Ishikawa (cell line): ENCODE data around the gene NANS.

Experiments
- CEBPB ChIP-seq: IDR thresholded peaks from 2 replicates; pipeline ENCODE4 v1.6.1; 2012
- CREB1 ChIP-seq: IDR thresholded peaks from 2 replicates; pipeline ENCODE4 v1.6.1; 2012; ENCODE audit warnings: low read depth
- EGR1 ChIP-seq: IDR thresholded peaks from 2 replicates; pipeline ENCODE4 v1.6.1; 2012
- EP300 ChIP-seq: IDR thresholded peaks from 2 replicates; pipeline ENCODE4 v1.6.1; 2012; ENCODE audit warnings: borderline replicate concordance
- FOXM1 ChIP-seq: IDR thresholded peaks from 2 replicates; pipeline ENCODE4 v1.6.1; 2012; ENCODE audit warnings: low read depth, borderline replicate concordance
- NFIC ChIP-seq: IDR thresholded peaks from 2 replicates; pipeline ENCODE4 v1.6.1; 2012
- RAD21 ChIP-seq: IDR thresholded peaks from 2 replicates; pipeline ENCODE4 v1.6.1; 2012; ENCODE audit warnings: low read depth
- REST ChIP-seq: IDR thresholded peaks from 2 replicates; pipeline ENCODE4 v1.6.1; 2012; ENCODE audit warnings: low read depth, mild to moderate bottlenecking
- TAF1 ChIP-seq: IDR thresholded peaks from 2 replicates; pipeline ENCODE4 v1.6.1; 2012; ENCODE audit warnings: low read depth, mild to moderate bottlenecking
- TCF12 ChIP-seq: IDR thresholded peaks from 2 replicates; pipeline ENCODE4 v1.6.1; 2012; ENCODE audit warnings: low read depth
- TEAD4 ChIP-seq: IDR thresholded peaks from 2 replicates; pipeline ENCODE4 v1.6.1; 2012
- YY1 ChIP-seq: IDR thresholded peaks from 2 replicates; pipeline ENCODE4 v1.6.1; 2012; ENCODE audit warnings: low read depth
- ZBTB7A ChIP-seq: IDR thresholded peaks from 2 replicates; pipeline ENCODE4 v1.6.1; 2012; ENCODE audit warnings: low read depth
- TF ChIP-seq, protein P1 (sequence below): IDR thresholded peaks from 2 replicates; pipeline ENCODE4 v1.6.1; 2012
- TF ChIP-seq, protein P2 (sequence below): IDR thresholded peaks from 2 replicates; pipeline ENCODE4 v1.6.1; 2012

The NANS gene

GRCh38 chr9:98021306-98022040 lies 35.1 kb upstream of the NANS start:
- TF ChIP-seq EGR1, result no peak
- TF ChIP-seq ZBTB7A, result no peak
- TF ChIP-seq FOXM1, result no peak
- TF ChIP-seq TEAD4, result no peak
- no peak for TF ChIP-seq TCF12
- TF ChIP-seq REST, result no peak
- no peak for TF ChIP-seq NFIC
- TF ChIP-seq RAD21, result no peak
- TF ChIP-seq, protein P1, sequence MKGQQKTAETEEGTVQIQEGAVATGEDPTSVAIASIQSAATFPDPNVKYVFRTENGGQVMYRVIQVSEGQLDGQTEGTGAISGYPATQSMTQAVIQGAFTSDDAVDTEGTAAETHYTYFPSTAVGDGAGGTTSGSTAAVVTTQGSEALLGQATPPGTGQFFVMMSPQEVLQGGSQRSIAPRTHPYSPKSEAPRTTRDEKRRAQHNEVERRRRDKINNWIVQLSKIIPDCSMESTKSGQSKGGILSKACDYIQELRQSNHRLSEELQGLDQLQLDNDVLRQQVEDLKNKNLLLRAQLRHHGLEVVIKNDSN, result no peak
- no peak for TF ChIP-seq YY1
- TF ChIP-seq EP300, result no peak
- no peak for TF ChIP-seq CEBPB
- TF ChIP-seq TAF1, result no peak
- TF ChIP-seq, protein P2, sequence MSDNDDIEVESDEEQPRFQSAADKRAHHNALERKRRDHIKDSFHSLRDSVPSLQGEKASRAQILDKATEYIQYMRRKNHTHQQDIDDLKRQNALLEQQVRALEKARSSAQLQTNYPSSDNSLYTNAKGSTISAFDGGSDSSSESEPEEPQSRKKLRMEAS, result no peak
- TF ChIP-seq CREB1, result no peak

- TF ChIP-seq, protein P2, result no peak
- TF ChIP-seq YY1 (no peak), TCF12 (no peak), REST (no peak), FOXM1 (no peak), EP300 (no peak), TAF1 (no peak), TEAD4 (no peak)
These were observed 34.1 kb upstream of the NANS start for GRCh38 chr9:98022447-98022846.

GRCh38 chr9:98024702-98025101 lies 31.8 kb upstream of the NANS start:
- no peak for TF ChIP-seq CREB1
- no peak for TF ChIP-seq TAF1
- TF ChIP-seq ZBTB7A, result no peak

DNA sequence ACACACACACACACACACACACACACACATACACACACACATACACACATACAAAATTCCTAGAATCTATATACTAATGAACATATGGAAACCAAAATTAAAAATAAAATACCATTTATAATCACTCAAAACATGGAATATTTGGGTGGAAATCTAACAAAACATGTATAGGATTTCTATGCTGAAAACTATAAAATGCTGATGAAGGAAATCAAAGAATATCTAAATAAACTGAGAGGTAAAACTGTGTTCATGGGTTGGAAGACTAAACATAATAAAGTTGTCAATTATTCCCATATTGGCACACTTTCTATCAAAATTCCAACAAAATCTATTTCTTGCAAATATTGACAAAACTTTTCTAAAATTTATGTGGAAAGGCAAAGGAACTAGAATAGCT lies 25.4 kb upstream of the NANS start:
- TF ChIP-seq EGR1, result no peak
- TF ChIP-seq EP300, result no peak
- TF ChIP-seq YY1, result no peak
- TF ChIP-seq ZBTB7A, result no peak
- TF ChIP-seq TEAD4, result no peak
- TF ChIP-seq NFIC, result no peak
- TF ChIP-seq, protein P1, result no peak
- TF ChIP-seq FOXM1, result no peak
- TF ChIP-seq, protein P2, result no peak
- no peak for TF ChIP-seq REST
- TF ChIP-seq TAF1, result no peak
- no peak for TF ChIP-seq TCF12
- TF ChIP-seq CEBPB, result no peak
- no peak for TF ChIP-seq CREB1
- TF ChIP-seq RAD21, result no peak
